HEK293 (cell line): ENCODE data around the gene GLCCI1.

Source experiments
- CTCF ChIA-PET: fragments of 350-600 bp; formaldehyde crosslinking; extraction: SDS; loops from one replicate; lab custom pipeline; 2021; ENCODE audit warnings: antibody characterized with exemption; lab: Yijun Ruan, JAX
- POLR2A ChIA-PET: fragments of 300-600 bp; formaldehyde crosslinking; extraction: SDS; loops from one replicate; lab custom pipeline; 2020; ENCODE audit warnings: antibody characterized with exemption, inconsistent platforms; lab: Yijun Ruan, JAX
- H3K27ac ChIP-seq: fragments of 200-500 bp; sonication (Bioruptor generic); 2 replicates; pipeline ENCODE4 v1.5.1; 2014; ENCODE audit warnings: low read depth, low read length, control low read depth, inconsistent platforms; ENCODE audit errors: extremely low read depth
- H3K36me3 ChIP-seq, 2 experiments: fragments of 200-500 bp in 1 of 2; sonication (Bioruptor generic) in 1 of 2; 1 replicate in 1 of 2; 2 replicates in 1 of 2; pipeline ENCODE4 v1.5.1; 2014 to 2017; ENCODE audit warnings: inconsistent platforms in 2 of 2, low read length in 2 of 2; ENCODE audit not compliant: control insufficient read depth in 2 of 2, insufficient read depth in 1 of 2
- H3K4me1 ChIP-seq: fragments of 200-500 bp; sonication (Bioruptor generic); 2 replicates; pipeline ENCODE4 v1.5.1; 2014; ENCODE audit warnings: mild to moderate bottlenecking, low read length, inconsistent platforms; ENCODE audit not compliant: control insufficient read depth, insufficient read depth
- H3K4me3 ChIP-seq: 2 replicates; pipeline ENCODE4 v1.5.1; 2011; ENCODE audit warnings: low read depth, mild to moderate bottlenecking, control low read depth, low read length, moderate library complexity
- H3K9me3 ChIP-seq: fragments of 200-500 bp; sonication (Bioruptor generic); 2 replicates; pipeline ENCODE4 v1.5.1; 2014; ENCODE audit warnings: low read depth, low read length, inconsistent platforms; ENCODE audit not compliant: control insufficient read depth, insufficient read depth
- BCL6B ChIP-seq: fragments of 450-650 bp; formaldehyde crosslinking; IDR thresholded peaks from 2 replicates; pipeline ENCODE4 v1.5.1; 2017; ENCODE audit warnings: missing biosample characterization, missing genetic modification characterization
- PRDM1 ChIP-seq: fragments of 450-650 bp; formaldehyde crosslinking; IDR thresholded peaks from 2 replicates; pipeline ENCODE4; 2016; ENCODE audit warnings: missing biosample characterization, missing genetic modification characterization
- PRDM6 ChIP-seq: fragments of 450-650 bp; formaldehyde crosslinking; IDR thresholded peaks from 2 replicates; pipeline ENCODE4 v1.5.1; 2017; ENCODE audit warnings: missing biosample characterization, missing genetic modification characterization
- SCRT1 ChIP-seq: fragments of 450-650 bp; formaldehyde crosslinking; IDR thresholded peaks from 2 replicates; pipeline ENCODE4 v1.5.1; 2016; ENCODE audit warnings: missing biosample characterization, missing genetic modification characterization, borderline replicate concordance
- SCRT2 ChIP-seq: fragments of 450-650 bp; formaldehyde crosslinking; IDR thresholded peaks from 2 replicates; pipeline ENCODE4 v1.5.1; 2016; ENCODE audit warnings: missing biosample characterization, missing genetic modification characterization
- SP2 ChIP-seq: fragments of 450-650 bp; formaldehyde crosslinking; IDR thresholded peaks from 2 replicates; pipeline ENCODE4 v1.5.1; 2016; ENCODE audit warnings: missing biosample characterization, missing genetic modification characterization
- SP7 ChIP-seq: fragments of 450-650 bp; formaldehyde crosslinking; IDR thresholded peaks from 2 replicates; pipeline ENCODE4 v1.5.1; 2016; ENCODE audit warnings: missing biosample characterization, missing genetic modification characterization
- TCF7L2 ChIP-seq: IDR thresholded peaks from 2 replicates; pipeline ENCODE4 v1.6.1; 2011; ENCODE audit warnings: low read depth, mild to moderate bottlenecking, inconsistent platforms, low read length, moderate library complexity, borderline replicate concordance
- WT1 ChIP-seq: fragments of 450-650 bp; formaldehyde crosslinking; IDR thresholded peaks from 2 replicates; pipeline ENCODE4 v1.5.1; 2016; ENCODE audit warnings: missing biosample characterization, missing genetic modification characterization
- ZBTB17 ChIP-seq: fragments of 450-650 bp; formaldehyde crosslinking; IDR thresholded peaks from 2 replicates; pipeline ENCODE4 v1.5.1; 2016; ENCODE audit warnings: missing biosample characterization, missing genetic modification characterization
- ZBTB20 ChIP-seq: fragments of 450-650 bp; formaldehyde crosslinking; IDR thresholded peaks from 2 replicates; pipeline ENCODE4 v1.5.1; 2016; ENCODE audit warnings: missing biosample characterization, missing genetic modification characterization
- ZBTB48 ChIP-seq: fragments of 450-650 bp; formaldehyde crosslinking; IDR thresholded peaks from 2 replicates; pipeline ENCODE4 v1.5.1; 2016; ENCODE audit warnings: missing biosample characterization, missing genetic modification characterization
- ZFP37 ChIP-seq: fragments of 450-650 bp; formaldehyde crosslinking; IDR thresholded peaks from 2 replicates; pipeline ENCODE4 v1.5.1; 2016; ENCODE audit warnings: missing biosample characterization, missing genetic modification characterization
- ZNF16 ChIP-seq: fragments of 450-650 bp; formaldehyde crosslinking; IDR thresholded peaks from 2 replicates; pipeline ENCODE4 v1.5.1; 2016; ENCODE audit warnings: low read depth, missing biosample characterization, missing genetic modification characterization
- ZNF324 ChIP-seq: fragments of 450-650 bp; formaldehyde crosslinking; IDR thresholded peaks from 2 replicates; pipeline ENCODE4 v1.5.1; 2016; ENCODE audit warnings: missing biosample characterization, missing genetic modification characterization
- ZNF529 ChIP-seq: fragments of 450-650 bp; formaldehyde crosslinking; IDR thresholded peaks from 2 replicates; pipeline ENCODE4 v1.5.1; 2017; ENCODE audit warnings: missing genetic modification characterization, missing biosample characterization; ENCODE audit not compliant: insufficient replicate concordance
- ZSCAN16 ChIP-seq: fragments of 450-650 bp; formaldehyde crosslinking; IDR thresholded peaks from 2 replicates; pipeline ENCODE4 v1.5.1; 2016; ENCODE audit warnings: missing biosample characterization, missing genetic modification characterization
- TF ChIP-seq, protein P1 (sequence below): fragments of 450-650 bp; formaldehyde crosslinking; IDR thresholded peaks from 2 replicates; pipeline ENCODE4 v1.5.1; 2016; ENCODE audit warnings: missing biosample characterization, missing genetic modification characterization
- TF ChIP-seq, protein P2 (sequence below): fragments of 450-650 bp; formaldehyde crosslinking; IDR thresholded peaks from 2 replicates; pipeline ENCODE4 v1.5.1; 2016; ENCODE audit warnings: missing biosample characterization, missing genetic modification characterization
- TF ChIP-seq, protein P3 (sequence below): IDR thresholded peaks from 2 replicates; pipeline ENCODE4 v1.6.1; 2011; ENCODE audit warnings: mild to moderate bottlenecking, low read depth, low read length, borderline replicate concordance

GLCCI1 gene

GRCh38 chr7:7970531-7971307, 2.1 kb downstream of the GLCCI1 start:
- ChIA-PET POLR2A (interaction anchor here (0.6 to 1.4 kb wide), 4 partner anchors 13 to 330 kb away, joined by 3 to 8 read pairs (median 6); partner anchors contain the start of gene UMAD1), CTCF (interaction anchor here (0.6 to 1.2 kb wide), 6 partner anchors 67 to 375 kb away, joined by 3 to 7 read pairs (median 4); no protein-coding TSS in a partner anchor)
- Histone ChIP-seq H3K36me3 (no peaks in the 10 kb centered on the region), H3K9me3 (no peaks in the 10 kb centered on the region), H3K4me1 (peaks cover 3% of the 10 kb centered on the region), H3K4me3 (peak overlapping the region; percentile 94), H3K27ac (0 out of 2 replicates have a peak overlapping the region, but pooled peaks have one; percentile 4)
- no peak for TF ChIP-seq WT1 (tag by site-specific recombination)
- peak; percentile 39; the same call in 1 of the 2 replicates for TF ChIP-seq SCRT2 (tag by site-specific recombination)
- TF ChIP-seq ZBTB17 (tag by site-specific recombination): peak; percentile 60
- no peak for TF ChIP-seq TCF7L2
- no peak for TF ChIP-seq ZNF529 (tag by site-specific recombination)
- peak; percentile 11; the same call in 1 of the 2 replicates for TF ChIP-seq SCRT1
- TF ChIP-seq, protein P1, sequence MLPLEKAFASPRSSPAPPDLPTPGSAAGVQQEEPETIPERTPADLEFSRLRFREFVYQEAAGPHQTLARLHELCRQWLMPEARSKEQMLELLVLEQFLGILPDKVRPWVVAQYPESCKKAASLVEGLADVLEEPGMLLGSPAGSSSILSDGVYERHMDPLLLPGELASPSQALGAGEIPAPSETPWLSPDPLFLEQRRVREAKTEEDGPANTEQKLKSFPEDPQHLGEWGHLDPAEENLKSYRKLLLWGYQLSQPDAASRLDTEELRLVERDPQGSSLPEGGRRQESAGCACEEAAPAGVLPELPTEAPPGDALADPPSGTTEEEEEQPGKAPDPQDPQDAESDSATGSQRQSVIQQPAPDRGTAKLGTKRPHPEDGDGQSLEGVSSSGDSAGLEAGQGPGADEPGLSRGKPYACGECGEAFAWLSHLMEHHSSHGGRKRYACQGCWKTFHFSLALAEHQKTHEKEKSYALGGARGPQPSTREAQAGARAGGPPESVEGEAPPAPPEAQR (tag by site-specific recombination): no peak
- no peak for TF ChIP-seq ZNF16 (tag by site-specific recombination)
- 0 out of 2 replicates have a peak, but pooled peaks have one; percentile 51 for TF ChIP-seq ZSCAN16 (tag by site-specific recombination)
- peak; percentile 46 for TF ChIP-seq PRDM1 (tag by site-specific recombination)
- TF ChIP-seq ZNF324 (tag by site-specific recombination): no peak
- no peak for TF ChIP-seq SP2 (tag by site-specific recombination)
- no peak for TF ChIP-seq BCL6B (tag by site-specific recombination)
- TF ChIP-seq ZBTB48 (tag by site-specific recombination): peak; percentile 61; the same call in 1 of the 2 replicates
- TF ChIP-seq SP7 (tag by site-specific recombination): 0 out of 2 replicates have a peak, but pooled peaks have one; percentile 50
- TF ChIP-seq, protein P2, sequence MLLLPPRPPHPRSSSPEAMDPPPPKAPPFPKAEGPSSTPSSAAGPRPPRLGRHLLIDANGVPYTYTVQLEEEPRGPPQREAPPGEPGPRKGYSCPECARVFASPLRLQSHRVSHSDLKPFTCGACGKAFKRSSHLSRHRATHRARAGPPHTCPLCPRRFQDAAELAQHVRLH: no peak
- peak; percentile 96 for TF ChIP-seq ZBTB20 (tag by site-specific recombination)
- no peak for TF ChIP-seq ZFP37

- no peaks in the 10 kb centered on the region for H3K36me3 ChIP-seq
- H3K4me1 ChIP-seq: peaks cover 3% of the 10 kb centered on the region
- H3K27ac ChIP-seq: no peak overlapping the region
- peak overlapping the region; percentile 94 for H3K4me3 ChIP-seq
- ChIA-PET POLR2A (interaction anchor here (1.4 kb wide), 1 partner anchor 330 kb away, joined by 7 read pairs; the partner anchor contains the start of gene UMAD1), CTCF (interaction anchor here (1.2 kb wide), 1 partner anchor 290 kb away, joined by 7 read pairs; no protein-coding TSS in a partner anchor)
- TF ChIP-seq PRDM6: peak; percentile 35; the same call in 1 of the 2 replicates
- TF ChIP-seq, protein P3, sequence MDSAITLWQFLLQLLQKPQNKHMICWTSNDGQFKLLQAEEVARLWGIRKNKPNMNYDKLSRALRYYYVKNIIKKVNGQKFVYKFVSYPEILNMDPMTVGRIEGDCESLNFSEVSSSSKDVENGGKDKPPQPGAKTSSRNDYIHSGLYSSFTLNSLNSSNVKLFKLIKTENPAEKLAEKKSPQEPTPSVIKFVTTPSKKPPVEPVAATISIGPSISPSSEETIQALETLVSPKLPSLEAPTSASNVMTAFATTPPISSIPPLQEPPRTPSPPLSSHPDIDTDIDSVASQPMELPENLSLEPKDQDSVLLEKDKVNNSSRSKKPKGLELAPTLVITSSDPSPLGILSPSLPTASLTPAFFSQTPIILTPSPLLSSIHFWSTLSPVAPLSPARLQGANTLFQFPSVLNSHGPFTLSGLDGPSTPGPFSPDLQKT: no peak
- H3K9me3 ChIP-seq: no peaks in the 10 kb centered on the region
These were observed 2.9 kb downstream of the GLCCI1 start for GRCh38 chr7:7971308-7972040.
